Ovary (tissue), 9 donors: ENCODE results near the gene TAS2R4. TPM values are rescaled to one million over a fixed set of nuclear protein-coding genes. Genes with fewer than 3 reads are reported as not detected.
"Not testable (repeated sequence)": the region's sequence is repeated elsewhere in the genome, so short reads cannot be mapped to it uniquely, and the experiment has no call there.

ENCODE experiments used
- DNase-seq, 5 donors: peaks; one replicate each; pipeline ENCODE4 v3.0.0-alpha.2; 2019 to 2020
- H3K27ac ChIP-seq, 2 donors: fragments of 200-600 bp; one replicate each; pipeline versions ENCODE4 v1.5.1 to v1.8.0; 2019 to 2022
- H3K27me3 ChIP-seq: fragments of 200-600 bp; one replicate; pipeline ENCODE4 v1.8.0; 2022
- H3K36me3 ChIP-seq: fragments of 200-600 bp; sonication (generic); one replicate; pipeline ENCODE4 v1.5.1; 2019
- H3K4me1 ChIP-seq: one replicate; pipeline ENCODE4 v1.8.1; 2013; ENCODE audit warnings: mild to moderate bottlenecking, moderate library complexity; ENCODE audit not compliant: insufficient read depth
- H3K4me3 ChIP-seq: fragments of 200-600 bp; sonication (generic); one replicate; pipeline ENCODE4 v1.5.1; 2017
- H3K9me3 ChIP-seq, 2 donors: fragments of 200-600 bp in 1 of 2; sonication (generic) in 1 of 2; one replicate each; pipeline versions ENCODE4 v1.5.1 to v1.8.1; 2013 to 2019; ENCODE audit warnings: mild to moderate bottlenecking in 1 of 2, moderate library complexity in 1 of 2
- CTCF ChIP-seq, 3 donors: fragments of 450-650 bp in 2 of 3; fragments of 200-600 bp in 1 of 3; IDR thresholded peaks; one replicate each; pipeline versions ENCODE4 v1.5.1 to v1.8.0; 2016 to 2022; ENCODE audit warnings: antibody characterized with exemption in 3 of 3, mild to moderate bottlenecking in 1 of 3
- EP300 ChIP-seq: sonication (generic); formaldehyde crosslinking; IDR thresholded peaks from one replicate; pipeline ENCODE4 v1.6.1; 2017; ENCODE audit warnings: antibody characterized with exemption
- POLR2A ChIP-seq: fragments of 450-650 bp; IDR thresholded peaks from one replicate; pipeline ENCODE4 v1.6.1; 2017; ENCODE audit warnings: antibody characterized with exemption, mild to moderate bottlenecking, moderate library complexity
- WGBS, 3 donors: extraction: QIAGEN DNeasy Blood & Tissue Kit in 1 of 3; methylation state at CpG; one replicate each; pipeline versions ENCODE4 v1.1.5 to v1.1.7; 2013 to 2017; 5-methylcytosine and 5-hydroxymethylcytosine counted together
- intact Hi-C, 4 donors: fragments of 100-400 bp; cut with DNase I; formaldehyde crosslinking; loops; one replicate each; pipeline versions ENCODE4 v1.11.0 to v1.15.1; 2022 to 2023
- polyA plus RNA-seq, 2 donors: library from polyadenylated mRNA; stranded (reverse); fragments of 200-250 nt in 1 of 2; fragments of 350-450 nt in 1 of 2; fragmentation: Illumina TruSeq in 1 of 2; extraction: RNeasy Lipid Tissue Mini Kit (QIAGEN cat#74804) in 1 of 2; gene quantifications; one replicate each; pipeline ENCODE4 v1.2.3, GENCODE V29; 2013 to 2014
- small RNA-seq: library from RNA; depleted of rRNA; stranded (forward); fragments of <200 nt; gene quantifications from one replicate; pipeline ENCODE3, GENCODE V24; 2016
- total RNA-seq, 7 donors: library from RNA; depleted of rRNA in 2 of 7; stranded (reverse); fragments of >200 nt in 2 of 7; fragmentation: NEBNext Ultra II Directional in 3 of 7; extraction: Animal tissue kit (Norgen Biotek cat#: 25700) in 3 of 7; gene quantifications; one replicate each; pipeline versions ENCODE4 v1.1.0 to v1.2.4, GENCODE V29; 2016 to 2023
- donor health status: DM: no; HTN: no; CAD: no; lungs with moderate emphysema.
- donor health status: DM: no; HTN: no; CAD: no.
- donor health status: Bipolar disorder and iron deficiency.
- donor health status: DM: yes; HTN: yes; CAD: no.
- donor health status: DM: no; HTN: no; CAD: no.
- donor health status: DM: yes; HTN: yes; CAD: no.

TAS2R4 gene
- total and polyA plus RNA-seq, 9 donors, result 0.34 to 2.7 (median 1.8) TPM

GRCh38 chr7:141792526-141792925 is 16.1 kb downstream of the TAS2R4 start:
- H3K27ac ChIP-seq, result no peak overlapping the region
- H3K4me1 ChIP-seq, result no peaks in the 10 kb centered on the region
- WGBS, 3 donors, result 87 to 94% (median 88%) methylated on average over 2 of the region's 2 CpGs
- H3K27me3 ChIP-seq, result no peaks in the 10 kb centered on the region
- H3K9me3 ChIP-seq, result no peaks in the 10 kb centered on the region
- TF ChIP-seq EP300 (no peak), POLR2A (no peak), CTCF (IDR thresholded peaks at IDR 0.05) (no peak)
- no peaks in the 10 kb centered on the region for H3K36me3 ChIP-seq
- no peak overlapping the region for H3K4me3 ChIP-seq
- intact Hi-C loops, result no loop called here
- DNase-seq, result no peak

DNA sequence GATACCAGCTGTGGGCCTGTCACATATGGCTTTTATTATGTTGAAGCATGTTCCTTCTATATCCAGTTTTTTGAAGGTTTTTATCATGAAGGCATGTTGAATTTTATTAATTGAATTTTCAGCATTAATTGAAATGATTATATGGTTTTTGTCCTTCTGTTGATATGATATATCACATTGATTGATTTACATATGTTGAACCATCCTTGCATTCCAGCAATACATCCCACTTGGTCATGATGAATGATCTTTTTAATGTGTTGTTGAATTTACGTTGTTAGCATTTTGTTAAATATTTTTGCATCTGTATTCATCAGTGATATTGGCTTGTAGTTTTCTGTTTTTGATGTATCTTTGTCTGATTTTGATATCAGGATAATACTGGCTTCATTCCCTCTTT is 43.6 kb downstream of the TAS2R4 start:
- Histone ChIP-seq H3K9me3 (no peaks in the 10 kb centered on the region), H3K4me3 (no peak overlapping the region), H3K27ac (no peak overlapping the region), H3K36me3 (no peaks in the 10 kb centered on the region), H3K4me1 (no peaks in the 10 kb centered on the region), H3K27me3 (no peaks in the 10 kb centered on the region)
- intact Hi-C loops, result no loop called here
- TF ChIP-seq EP300 (no peak), POLR2A (no peak), CTCF (IDR thresholded peaks at IDR 0.05) (no peak)
- WGBS, 3 donors, result 92 to 98% (median 94%) methylated on average over 1 of the region's 1 CpG
- DNase-seq, result no peak

GRCh38 chr7:141822432-141822831 is 46.0 kb downstream of the TAS2R4 start:
- H3K9me3 ChIP-seq, DNase-seq, H3K27me3 ChIP-seq, intact Hi-C loops, H3K27ac ChIP-seq, H3K4me3 ChIP-seq, H3K4me1 ChIP-seq, H3K36me3 ChIP-seq: not testable (repeated sequence)

Small RNAs within 50 kb of the gene (small RNA-seq; reads per million reads assigned to genes)
- not detected for gene RNU1-82P

Other genes with a start within 250 kb of the TAS2R4 start
- 10 to 100 TPM; 14.1 to 32.1 (median 21.8) TPM for gene AGK, start 225.3 kb upstream of the TAS2R4 start, total RNA-seq
- 10 to 100 TPM; 11.3 to 26.6 TPM for gene AGK, start 225.3 kb upstream of the TAS2R4 start, polyA plus RNA-seq
- 10 to 100 TPM in 6 of 7 donors, 1 to 10 TPM in 1; 8.9 to 15.7 (median 13.0) TPM for gene DENND11, start 74.5 kb upstream of the TAS2R4 start, total RNA-seq
- gene DENND11, start 74.5 kb upstream of the TAS2R4 start, polyA plus RNA-seq, result 10 to 100 TPM in 1 of 2 donors, 1 to 10 TPM in 1; 6.0 to 13.2 TPM
- under 1 TPM in 3 of 7 donors, not detected in 4; 0.07 to 0.27 (median 0.20) TPM for gene WEE2, start 68.3 kb upstream of the TAS2R4 start, total RNA-seq
- under 1 TPM in 1 of 2 donors, not detected in 1; 0.11 TPM for gene WEE2, start 68.3 kb upstream of the TAS2R4 start, polyA plus RNA-seq
- gene SSBP1, start 38.3 kb upstream of the TAS2R4 start, total RNA-seq, result 100 to 1,000 TPM in 1 of 7 donors, 10 to 100 TPM in 6; 79.3 to 109 (median 91.4) TPM
- gene SSBP1, start 38.3 kb upstream of the TAS2R4 start, polyA plus RNA-seq, result 100 to 1,000 TPM; 142 to 228 TPM
- 1 to 10 TPM; 1.2 to 4.9 (median 3.5) TPM for gene TAS2R3, start 12.6 kb upstream of the TAS2R4 start, total RNA-seq
- gene TAS2R3, start 12.6 kb upstream of the TAS2R4 start, polyA plus RNA-seq, result under 1 TPM; 0.17 to 0.92 TPM
- 1 to 10 TPM; 1.2 to 4.9 (median 3.7) TPM for gene TAS2R5, start 13.5 kb downstream of the TAS2R4 start, total RNA-seq
- gene TAS2R5, start 13.5 kb downstream of the TAS2R4 start, polyA plus RNA-seq, result 1 to 10 TPM; 1.5 to 1.9 TPM
- gene PRSS37, start 64.8 kb downstream of the TAS2R4 start, total RNA-seq, result not detected
- gene PRSS37, start 64.8 kb downstream of the TAS2R4 start, polyA plus RNA-seq, result not detected
- gene OR9A4, start 139.7 kb downstream of the TAS2R4 start, total RNA-seq, result under 1 TPM in 4 of 7 donors, not detected in 3; 0.12 to 0.43 (median 0.31) TPM
- not detected for gene OR9A4, start 139.7 kb downstream of the TAS2R4 start, polyA plus RNA-seq
- 1 to 10 TPM in 4 of 7 donors, under 1 TPM in 3; 0.45 to 3.5 (median 1.5) TPM for gene CLEC5A, start 170.3 kb downstream of the TAS2R4 start, total RNA-seq
- under 1 TPM; 0.31 to 0.32 TPM for gene CLEC5A, start 170.3 kb downstream of the TAS2R4 start, polyA plus RNA-seq
- not detected for gene TAS2R38, start 197.1 kb downstream of the TAS2R4 start, total RNA-seq
- gene TAS2R38, start 197.1 kb downstream of the TAS2R4 start, polyA plus RNA-seq, result not detected
- 1 to 10 TPM in 2 of 7 donors, under 1 TPM in 5; 0.51 to 1.6 (median 0.87) TPM for gene MGAM, start 219.2 kb downstream of the TAS2R4 start, total RNA-seq
- gene MGAM, start 219.2 kb downstream of the TAS2R4 start, polyA plus RNA-seq, result under 1 TPM; 0.08 to 0.32 TPM